ENCODE measurements around the gene SMAD3.

GRCh38 chr15:67103432-67103831 is 38.0 kb downstream of the SMAD3 start:
- TF ChIP-seq RAD21 (IDR thresholded peaks at IDR 0.05), result no peak
- no peak for TF ChIP-seq CTCF (IDR thresholded peaks at IDR 0.05; ENCODE audit: low read depth, low read length, missing input control)
- no peak for TF ChIP-seq REST (IDR thresholded peaks at IDR 0.05)
- TF ChIP-seq GABPA (IDR thresholded peaks at IDR 0.05 in 1 of 2, conservative IDR thresholded peaks at IDR 0.05 in 1 of 2), result no peak

Measured in liver (tissue), 3 donors.